Right cardiac atrium (tissue), 5 donors: ENCODE results near the gene NRCAM. TPM values are rescaled to one million over a fixed set of nuclear protein-coding genes. Genes with fewer than 3 reads are reported as not detected.

Source experiments
- ATAC-seq, 2 donors: fragments of 200-7000 bp; cut with Tn5 transposase; one replicate each; pipeline versions ENCODE4 v1.8.0 to v1.9.1; 2020; ENCODE audit warnings: moderate library complexity in 2 of 2, mild to moderate bottlenecking in 1 of 2
- DNase-seq, 3 donors: peaks; one replicate each; pipeline ENCODE4 v3.0.0-alpha.2; 2020
- H3K27ac ChIP-seq: one replicate; pipeline ENCODE4 v1.5.1; 2013; ENCODE audit warnings: mild to moderate bottlenecking, low read length, control low read depth, moderate library complexity
- H3K27me3 ChIP-seq: one replicate; pipeline ENCODE4 v1.6.1; 2013; ENCODE audit not compliant: control insufficient read depth, insufficient read depth
- H3K4me1 ChIP-seq: one replicate; pipeline ENCODE4 v1.6.1; 2013; ENCODE audit warnings: low read length; ENCODE audit not compliant: control insufficient read depth, insufficient read depth
- H3K4me3 ChIP-seq: one replicate; pipeline ENCODE4 v1.5.1; 2013; ENCODE audit warnings: low read length, control low read depth
- H3K9me3 ChIP-seq: one replicate; pipeline ENCODE4 v1.6.1; 2013; ENCODE audit warnings: low read length; ENCODE audit not compliant: control insufficient read depth
- WGBS: extraction: QIAGEN DNeasy Blood & Tissue Kit; methylation state at CpG from one replicate; pipeline ENCODE4 v1.1.7; 2013; 5-methylcytosine and 5-hydroxymethylcytosine counted together
- intact Hi-C, 4 donors: fragments of 100-400 bp; cut with DNase I; formaldehyde crosslinking; loops; one replicate each; pipeline versions ENCODE4 v1.11.0 to v1.14.0; 2022 to 2023
- polyA plus RNA-seq: library from polyadenylated mRNA; stranded (reverse); fragments of 200-250 nt; gene quantifications from one replicate; pipeline ENCODE4 v1.2.3, GENCODE V29; 2013
- total RNA-seq, 4 donors: library from RNA; stranded (reverse); fragmentation: NEBNext Ultra II Directional; extraction: Animal tissue kit (Norgen Biotek cat#: 25700); gene quantifications; one replicate each; pipeline ENCODE4 v1.2.1, GENCODE V29; 2021
- donor health status: healthy with polysubstance abuse.
- donor health status: DM: no; HTN: yes; CAD: no.
- donor health status: DM: no; HTN: no; CAD: no.
- donor health status: DM: no; HTN: yes; CAD: no; lungs with severe emphysema.
- donor health status: DM: yes; HTN: yes; CAD: no.

The NRCAM gene
- total and polyA plus RNA-seq, 5 donors, result 0.59 to 1.3 (median 1.1) TPM

GRCh38 chr7:108335269-108335918 is 120.8 kb downstream of the NRCAM start:
- intact Hi-C loops, result no loop called here
- peak in 1 of 3 donors; percentile 51 for DNase-seq
- WGBS, result 27% methylated on average over 1 of the region's 1 CpG
- no peaks in the 10 kb centered on the region for H3K9me3 ChIP-seq
- no peak overlapping the region for H3K27ac ChIP-seq
- ATAC-seq, result no peak
- H3K27me3 ChIP-seq, result no peaks in the 10 kb centered on the region
- H3K4me3 ChIP-seq, result no peak overlapping the region
- no peaks in the 10 kb centered on the region for H3K4me1 ChIP-seq

- WGBS, result 71% methylated on average over 3 of the region's 3 CpGs
- ATAC-seq, result no peak
These were observed 123.3 kb downstream of the NRCAM start for GRCh38 chr7:108332937-108333336.

DNA sequence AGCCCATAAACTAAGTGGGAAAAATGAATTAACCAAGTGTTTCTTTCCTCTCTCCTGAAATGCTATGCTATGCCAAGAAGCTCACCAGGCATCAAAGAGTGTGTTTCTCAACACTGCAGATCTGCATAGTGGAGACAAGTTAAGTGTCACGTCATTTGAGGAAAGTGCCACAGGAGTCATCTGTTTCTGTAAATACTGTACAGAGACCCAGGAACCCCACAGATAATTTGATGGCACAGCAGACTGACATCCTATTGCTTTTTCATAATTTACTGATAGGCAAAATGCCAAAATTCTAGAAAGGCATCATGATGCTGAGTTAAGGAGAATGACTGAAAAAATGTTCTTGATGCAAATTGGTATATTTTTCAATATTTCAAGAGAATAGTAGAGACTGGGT is 124.3 kb downstream of the NRCAM start:
- ATAC-seq, result no peak
- DNase-seq, result no peak
- Histone ChIP-seq H3K4me1 (no peaks in the 10 kb centered on the region), H3K27me3 (no peaks in the 10 kb centered on the region), H3K9me3 (no peaks in the 10 kb centered on the region), H3K4me3 (no peak overlapping the region), H3K27ac (no peak overlapping the region)
- intact Hi-C loops, result no loop called here
- 47% methylated on average over 1 of the region's 1 CpG for WGBS

More at GRCh38 chr7:108332937-108333336, 123.3 kb downstream of the NRCAM start:
- no peak overlapping the region for H3K4me3 ChIP-seq
- no peak overlapping the region for H3K27ac ChIP-seq
- H3K4me1 ChIP-seq, result no peaks in the 10 kb centered on the region
- DNase-seq, result no peak
- intact Hi-C loops, result no loop called here
- H3K27me3 ChIP-seq, result no peaks in the 10 kb centered on the region
- H3K9me3 ChIP-seq, result no peaks in the 10 kb centered on the region

DNA sequence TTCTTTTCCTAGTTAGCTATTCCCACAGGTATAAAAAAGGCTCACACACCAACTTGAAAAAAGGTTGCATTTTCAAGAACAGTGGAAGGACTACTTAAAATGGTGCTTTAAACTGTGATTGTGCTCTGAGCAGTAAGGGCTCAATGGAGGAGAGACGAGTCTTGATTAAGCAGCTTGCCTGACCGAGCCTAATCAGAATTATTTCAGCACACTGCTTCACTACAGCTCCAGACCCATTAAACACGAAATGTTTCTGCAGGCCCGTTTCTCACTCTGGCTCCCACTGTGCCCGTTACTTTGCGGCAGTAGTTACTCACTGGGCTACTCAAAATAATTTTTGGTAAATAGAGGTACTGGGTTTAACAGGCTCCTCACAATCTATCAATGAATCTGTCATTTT is 126.0 kb downstream of the NRCAM start:
- 83% methylated on average over 6 of the region's 6 CpGs for WGBS

DNA sequence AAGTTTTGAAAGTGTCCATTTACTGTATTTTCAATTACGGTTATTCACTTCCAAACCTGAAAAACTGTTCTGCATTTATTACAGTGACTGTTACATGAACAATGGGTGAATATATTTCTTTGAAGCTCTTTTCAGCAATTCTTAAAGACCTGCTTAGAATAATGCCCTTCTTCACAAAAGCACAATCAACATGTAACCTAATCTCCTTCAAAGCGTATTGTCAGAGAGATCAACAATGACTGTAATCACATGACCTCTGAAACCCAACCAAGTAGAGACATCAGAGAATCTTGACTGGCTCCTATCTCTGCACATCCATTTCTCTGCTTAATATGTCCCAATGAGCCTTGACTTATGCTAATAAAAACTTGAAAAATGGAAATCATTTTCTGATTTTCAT is 126.7 kb downstream of the NRCAM start:
- Histone ChIP-seq H3K27ac (no peak overlapping the region), H3K4me3 (no peak overlapping the region), H3K4me1 (no peaks in the 10 kb centered on the region), H3K27me3 (no peaks in the 10 kb centered on the region), H3K9me3 (no peaks in the 10 kb centered on the region)
- DNase-seq (no peak), ATAC-seq (no peak)
- 80% methylated on average over 2 of the region's 2 CpGs for WGBS
- intact Hi-C loops, result no loop called here

More for the DNA sequence above, 126.0 kb downstream of the NRCAM start:
- no peaks in the 10 kb centered on the region for H3K9me3 ChIP-seq
- ATAC-seq, result no peak
- H3K4me3 ChIP-seq, result no peak overlapping the region
- H3K4me1 ChIP-seq, result no peaks in the 10 kb centered on the region
- no peak overlapping the region for H3K27ac ChIP-seq
- H3K27me3 ChIP-seq, result no peaks in the 10 kb centered on the region
- DNase-seq, result no peak
- intact Hi-C loops, result no loop called here

GRCh38 chr7:108328174-108328651 is 128.0 kb downstream of the NRCAM start:
- no peaks in the 10 kb centered on the region for H3K27me3 ChIP-seq
- no peaks in the 10 kb centered on the region for H3K4me1 ChIP-seq
- H3K4me3 ChIP-seq, result no peak overlapping the region
- DNase-seq (no peak), ATAC-seq (no peak)
- intact Hi-C loops, result no loop called here
- no peak overlapping the region for H3K27ac ChIP-seq
- no peaks in the 10 kb centered on the region for H3K9me3 ChIP-seq
- 70% methylated on average over 2 of the region's 2 CpGs for WGBS

DNA sequence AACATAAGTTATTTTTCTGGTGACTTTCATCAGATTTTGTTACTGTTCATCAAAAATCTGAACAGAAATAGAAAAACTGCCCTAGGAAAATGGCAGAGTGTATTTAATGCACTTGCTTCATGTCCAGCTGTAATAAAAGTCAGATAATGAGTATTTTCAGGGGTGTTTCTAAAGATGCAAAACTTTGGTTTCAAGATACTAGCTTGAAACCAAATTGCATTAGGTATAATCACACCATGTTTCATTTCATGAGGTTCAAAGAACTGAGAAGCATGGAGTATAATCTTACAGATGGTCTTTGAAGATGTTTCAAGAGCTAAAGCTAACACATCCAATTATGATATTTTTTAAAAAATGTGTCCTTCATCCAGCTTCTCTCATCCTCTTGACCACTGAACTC is 128.9 kb downstream of the NRCAM start:
- ATAC-seq, result no peak
- H3K27ac ChIP-seq, result no peak overlapping the region

GRCh38 chr7:108326938-108327337 is 129.3 kb downstream of the NRCAM start:
- ATAC-seq (no peak), DNase-seq (no peak)
- 75% methylated on average over 2 of the region's 2 CpGs for WGBS

More for the DNA sequence above, 128.9 kb downstream of the NRCAM start:
- no peaks in the 10 kb centered on the region for H3K27me3 ChIP-seq
- H3K4me3 ChIP-seq, result no peak overlapping the region
- intact Hi-C loops, result no loop called here
- H3K4me1 ChIP-seq, result no peaks in the 10 kb centered on the region
- no peaks in the 10 kb centered on the region for H3K9me3 ChIP-seq
- no peak for DNase-seq

GRCh38 chr7:108324053-108325038 is 131.9 kb downstream of the NRCAM start:
- ATAC-seq (no peak), DNase-seq (no peak)
- Histone ChIP-seq H3K4me3 (no peak overlapping the region), H3K9me3 (no peaks in the 10 kb centered on the region), H3K27me3 (no peaks in the 10 kb centered on the region), H3K4me1 (no peaks in the 10 kb centered on the region), H3K27ac (no peak overlapping the region)
- WGBS, result 70% methylated on average over 4 of the region's 4 CpGs
- intact Hi-C loops, result no loop called here

More at GRCh38 chr7:108326938-108327337, 129.3 kb downstream of the NRCAM start:
- no peaks in the 10 kb centered on the region for H3K9me3 ChIP-seq
- no peaks in the 10 kb centered on the region for H3K4me1 ChIP-seq
- no peaks in the 10 kb centered on the region for H3K27me3 ChIP-seq
- intact Hi-C loops, result no loop called here
- H3K4me3 ChIP-seq, result no peak overlapping the region
- H3K27ac ChIP-seq, result no peak overlapping the region

- no peak overlapping the region for H3K27ac ChIP-seq
- WGBS, result 70% methylated on average over 4 of the region's 4 CpGs
- DNase-seq, result no peak
- ATAC-seq, result no peak
- no peaks in the 10 kb centered on the region for H3K4me1 ChIP-seq
- intact Hi-C loops, result no loop called here
- no peaks in the 10 kb centered on the region for H3K9me3 ChIP-seq
- no peak overlapping the region for H3K4me3 ChIP-seq
- no peaks in the 10 kb centered on the region for H3K27me3 ChIP-seq
These were observed 133.1 kb downstream of the NRCAM start for GRCh38 chr7:108322925-108323832.
